Non-pigmented ciliary epithelial cell (primary cell): ENCODE data around the gene ROR2.
"Not testable (repeated sequence)": the region's sequence is repeated elsewhere in the genome, so short reads cannot be mapped to it uniquely, and the experiment has no call there.

Experiments used
- DNase-seq: peaks from one replicate; pipeline ENCODE4 v3.0.0-alpha.2; 2010; ENCODE audit warnings: low read depth

ROR2 gene

DNA sequence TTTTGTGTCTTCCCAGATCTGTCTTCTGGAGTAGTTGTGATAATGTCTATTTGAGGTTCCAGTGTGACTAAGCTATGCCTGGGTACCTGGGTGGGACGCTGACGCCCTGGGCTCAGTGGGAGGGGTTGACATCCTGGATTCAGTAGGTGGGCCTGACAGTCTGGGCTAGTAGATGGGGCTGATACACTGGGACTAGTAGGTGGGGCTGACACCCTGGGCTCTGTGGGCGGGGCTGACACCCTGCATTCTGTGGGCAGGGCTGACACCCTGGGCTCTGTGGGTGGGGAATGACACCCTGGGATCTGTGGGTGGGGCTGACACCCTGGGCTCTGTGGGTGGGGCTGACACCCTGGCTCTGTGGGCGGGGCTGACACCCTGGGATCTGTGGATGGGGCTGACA is 153.5 kb downstream of the ROR2 start:
- not testable (repeated sequence) for DNase-seq

DNA sequence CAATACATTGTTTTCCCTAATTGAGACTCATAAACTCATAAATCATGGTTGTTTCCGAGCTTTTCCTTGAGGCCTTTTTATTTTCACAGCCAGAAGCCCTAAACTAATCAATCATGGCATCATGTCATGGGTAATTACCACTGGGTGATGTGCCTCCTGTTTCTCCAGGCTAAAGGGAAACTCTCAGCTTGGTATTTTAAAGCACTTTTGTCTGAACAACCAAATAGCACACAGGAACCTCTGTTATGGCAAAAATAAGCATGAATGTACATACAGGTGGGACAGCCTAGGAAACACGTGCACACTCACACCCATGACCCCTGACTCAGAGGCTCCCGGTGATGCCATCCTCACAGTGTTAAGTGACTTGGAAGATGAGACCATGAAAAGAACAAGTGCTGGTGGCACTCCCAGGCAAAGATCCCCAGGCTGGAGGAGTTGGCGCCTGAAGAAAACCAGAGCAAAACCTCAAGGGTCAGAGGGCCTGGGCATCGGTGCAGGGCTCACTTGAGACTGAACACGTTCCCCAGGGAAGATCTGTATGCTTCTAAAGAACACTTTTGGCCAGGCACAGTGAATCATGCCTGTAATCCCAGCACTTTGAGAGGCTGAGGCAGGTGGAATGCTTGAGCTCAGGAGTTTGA is 154.3 kb downstream of the ROR2 start:
- no peak for DNase-seq

DNA sequence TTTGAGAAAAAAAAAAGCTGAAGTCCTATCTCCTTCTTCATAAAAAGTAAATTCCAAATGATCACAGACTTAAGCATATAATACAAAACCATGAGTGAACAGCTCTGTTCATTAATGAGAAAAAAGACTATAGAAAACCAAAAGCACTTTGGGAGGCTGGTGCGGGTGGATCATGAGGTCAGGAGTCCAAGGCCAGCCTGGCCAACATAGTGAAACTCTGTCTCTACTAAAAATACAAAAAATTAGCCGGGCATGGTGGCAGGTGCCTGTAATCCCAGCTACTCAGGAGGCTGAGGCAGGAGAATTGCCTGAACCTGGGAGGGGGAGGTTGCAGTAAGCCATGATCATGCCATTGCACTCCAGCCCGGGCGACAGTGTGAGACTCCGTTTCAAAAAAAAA is 156.7 kb downstream of the ROR2 start:
- not testable (repeated sequence) for DNase-seq

DNA sequence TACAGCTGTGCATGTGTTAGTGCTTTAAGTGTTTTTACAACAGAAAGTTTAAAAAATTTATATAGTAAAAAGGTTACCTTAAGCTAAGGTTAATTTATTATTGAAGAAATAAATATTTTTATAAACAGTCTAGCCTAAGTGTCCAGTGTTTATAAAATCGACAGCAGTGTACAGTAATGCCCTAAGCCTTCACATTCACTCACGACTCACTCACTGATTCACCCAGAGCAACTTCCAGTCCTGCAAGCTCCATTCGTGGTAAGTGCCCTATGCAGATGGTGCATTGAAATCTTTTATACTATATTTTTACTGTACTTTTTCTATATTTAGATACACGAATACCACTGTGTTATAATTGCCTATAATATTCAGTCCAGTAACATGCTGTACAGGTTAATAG is 159.1 kb downstream of the ROR2 start:
- DNase-seq, result no peak

DNA sequence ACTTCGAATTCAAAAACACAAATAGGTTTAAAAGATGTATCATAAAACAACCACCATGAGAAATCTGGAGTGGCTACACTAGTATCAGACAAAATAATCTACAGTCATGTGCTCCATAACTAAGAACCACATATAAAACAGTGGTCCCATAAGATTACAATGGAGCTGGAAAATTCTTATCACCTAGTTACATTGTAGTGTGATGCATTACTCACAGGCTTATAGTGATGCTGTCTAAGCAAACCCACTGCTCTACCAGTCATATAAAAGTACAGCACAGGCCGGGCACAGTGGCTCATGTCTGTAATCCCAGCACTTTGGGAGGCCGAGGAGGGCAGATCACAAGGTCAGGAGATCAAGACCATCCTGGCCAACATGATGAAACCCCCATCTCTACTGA is 160.1 kb downstream of the ROR2 start:
- no peak for DNase-seq

DNA sequence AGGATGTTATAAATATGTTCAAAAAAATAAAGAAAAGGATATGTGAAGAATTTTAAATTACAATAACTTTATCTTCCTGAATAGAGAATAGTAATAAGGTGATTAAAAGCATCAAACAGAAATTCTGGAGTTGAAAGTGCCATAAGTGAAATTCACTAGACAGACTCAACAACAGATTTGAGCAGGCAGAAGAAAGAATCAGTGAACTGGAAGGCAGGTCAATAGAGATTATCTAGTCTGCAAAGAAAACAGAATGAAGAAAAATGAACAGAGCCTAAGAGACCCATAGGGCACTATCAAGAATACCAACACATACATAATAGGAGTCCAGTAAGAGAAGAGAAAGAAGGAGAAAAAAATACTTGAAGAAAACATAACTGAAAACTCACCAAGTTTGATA is 162.1 kb downstream of the ROR2 start:
- DNase-seq, result no peak

DNA sequence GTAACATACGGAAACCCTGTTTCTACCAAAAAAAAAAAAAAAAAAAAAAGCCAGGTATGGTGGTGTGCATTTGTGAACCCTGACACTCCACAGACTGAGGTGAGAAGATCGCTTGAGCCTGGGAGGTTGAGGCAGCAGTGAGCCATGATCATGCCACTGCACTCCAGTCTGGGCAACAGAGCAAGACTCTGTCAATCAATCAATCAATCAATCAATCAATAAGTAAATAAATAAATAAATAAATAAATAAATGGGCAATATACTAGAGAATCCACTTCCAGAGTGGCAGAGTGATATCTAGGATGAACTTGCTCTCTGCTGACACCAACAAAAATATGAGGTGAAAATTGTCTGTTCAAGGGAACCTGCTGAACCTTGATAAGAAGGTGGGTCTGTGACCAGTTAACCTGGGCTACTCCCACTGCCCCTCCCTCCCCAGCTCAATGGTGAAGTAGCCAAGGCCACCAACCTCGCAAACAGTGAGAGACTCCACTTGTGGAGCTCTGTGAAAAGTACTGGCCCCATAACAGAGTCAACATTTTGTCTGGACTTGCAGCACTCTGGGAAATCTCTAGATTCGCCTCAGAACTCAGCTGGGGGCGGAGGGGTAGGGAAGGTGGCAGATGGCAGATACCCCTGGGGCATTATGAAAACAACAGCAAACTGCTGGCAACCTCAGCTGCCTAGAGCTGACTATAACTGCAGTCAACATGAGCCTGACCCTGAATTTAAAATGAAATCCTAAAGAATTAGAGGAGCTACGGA is 163.7 kb downstream of the ROR2 start:
- no peak for DNase-seq

DNA sequence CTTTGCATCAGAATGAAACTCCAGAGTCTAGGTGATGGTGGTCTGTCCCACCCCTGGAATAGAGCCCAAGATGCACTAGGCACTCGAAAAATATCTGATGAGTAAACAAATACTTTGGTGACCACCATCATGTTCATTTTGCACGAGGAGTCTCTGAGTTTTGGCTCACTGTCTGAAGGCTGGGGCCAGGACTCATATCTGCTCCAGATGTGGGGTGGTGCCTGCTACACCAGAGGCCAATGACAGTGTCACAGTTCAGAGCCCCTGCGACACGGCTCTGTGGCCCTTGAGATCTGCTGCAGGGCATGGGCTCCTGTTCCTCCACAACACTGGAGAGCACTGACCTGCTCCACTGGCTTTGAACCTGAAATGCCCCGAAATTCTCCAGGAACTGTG is 164.6 kb downstream of the ROR2 start:
- DNase-seq, result no peak

DNA sequence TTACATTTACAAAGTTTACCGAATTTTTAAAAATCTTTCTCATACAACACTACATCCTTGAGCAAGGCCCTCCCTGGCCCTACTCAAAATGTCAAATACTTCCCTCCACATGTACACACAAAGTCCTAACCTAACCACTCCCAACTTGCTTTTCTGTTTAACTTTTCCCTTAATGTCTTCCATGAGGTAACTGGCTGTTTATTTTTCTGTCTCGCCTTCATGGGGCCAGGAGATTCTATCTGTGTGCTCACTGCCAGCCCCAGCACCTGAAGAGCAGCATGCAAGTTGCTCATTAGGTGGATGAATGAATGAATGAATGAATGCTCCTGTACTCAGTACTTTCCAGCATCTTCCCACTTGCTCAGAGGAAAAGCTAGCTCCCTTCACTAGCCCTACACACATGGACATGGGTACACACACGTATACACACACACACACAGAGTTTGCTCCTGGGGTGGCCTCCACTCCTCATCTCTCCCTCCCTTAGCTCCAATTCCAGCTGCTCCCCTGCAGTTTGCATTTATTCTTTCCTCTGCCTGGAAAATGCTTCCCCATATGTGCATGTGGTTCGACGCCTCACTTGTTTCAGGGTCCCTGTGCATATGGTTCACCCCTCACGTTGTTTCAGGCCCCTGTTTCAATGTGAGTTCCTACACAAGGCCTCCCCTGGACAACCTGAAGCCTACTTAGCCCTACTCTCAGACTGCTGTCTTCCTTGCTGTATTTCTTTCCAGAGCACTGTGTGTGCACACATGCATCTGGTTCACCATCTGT is 165.2 kb downstream of the ROR2 start:
- no peak for DNase-seq

DNA sequence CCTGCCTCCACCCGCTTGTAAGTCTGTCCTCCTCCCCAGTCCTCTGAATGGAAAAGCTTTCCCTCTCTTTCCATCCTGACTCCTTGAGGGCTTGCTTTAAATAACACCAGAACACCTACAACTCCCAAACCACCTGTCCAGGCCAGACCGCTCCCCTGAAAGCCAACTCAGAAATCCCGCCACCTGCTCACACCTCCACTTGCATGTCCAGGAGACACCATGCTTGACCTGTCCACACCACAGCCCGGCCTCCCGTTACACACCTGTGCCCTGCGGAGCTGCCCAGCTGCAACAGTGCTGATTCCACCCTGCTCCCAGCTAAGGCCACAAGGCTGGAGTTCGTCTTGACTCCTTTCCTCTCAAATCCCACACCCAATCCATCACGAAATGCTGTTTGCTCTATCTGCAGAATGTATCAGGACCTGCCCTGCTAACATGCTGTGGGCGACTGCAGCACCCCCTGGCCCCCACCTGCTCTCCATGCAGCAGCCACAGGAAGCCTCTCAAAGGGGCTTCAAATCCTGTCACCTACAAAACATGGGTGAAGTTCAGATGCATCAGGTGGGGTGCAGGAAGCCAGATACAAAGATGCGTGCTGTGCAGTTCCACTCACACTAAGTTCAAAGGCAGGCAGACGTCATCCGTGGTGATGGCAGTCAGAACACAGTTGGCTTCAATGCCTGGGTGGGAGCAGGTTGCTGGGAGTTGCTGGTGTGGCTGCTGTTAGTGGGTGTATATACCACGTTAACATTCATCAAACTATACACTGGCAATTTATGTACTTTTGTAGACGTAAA is 166.0 kb downstream of the ROR2 start:
- no peak for DNase-seq

DNA sequence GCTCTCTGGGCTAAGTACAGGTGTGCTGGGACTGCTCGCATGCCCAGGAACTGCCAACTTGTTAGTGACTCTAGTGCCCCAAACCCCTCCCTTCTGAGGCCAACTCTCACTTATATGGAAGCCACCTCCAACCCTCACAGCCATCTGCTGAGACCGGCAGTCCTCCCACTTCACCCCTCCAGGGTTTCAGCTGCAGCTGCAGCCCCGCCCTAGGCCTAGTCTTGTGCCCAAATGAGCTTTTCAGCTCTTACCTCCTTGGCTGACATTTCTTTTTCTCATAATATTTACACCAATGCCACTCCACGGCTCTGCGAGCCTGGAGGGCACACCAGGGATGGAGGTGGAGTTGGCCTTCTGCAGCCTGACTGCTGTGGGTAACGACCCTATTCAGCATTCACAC is 166.6 kb downstream of the ROR2 start:
- DNase-seq, result no peak

DNA sequence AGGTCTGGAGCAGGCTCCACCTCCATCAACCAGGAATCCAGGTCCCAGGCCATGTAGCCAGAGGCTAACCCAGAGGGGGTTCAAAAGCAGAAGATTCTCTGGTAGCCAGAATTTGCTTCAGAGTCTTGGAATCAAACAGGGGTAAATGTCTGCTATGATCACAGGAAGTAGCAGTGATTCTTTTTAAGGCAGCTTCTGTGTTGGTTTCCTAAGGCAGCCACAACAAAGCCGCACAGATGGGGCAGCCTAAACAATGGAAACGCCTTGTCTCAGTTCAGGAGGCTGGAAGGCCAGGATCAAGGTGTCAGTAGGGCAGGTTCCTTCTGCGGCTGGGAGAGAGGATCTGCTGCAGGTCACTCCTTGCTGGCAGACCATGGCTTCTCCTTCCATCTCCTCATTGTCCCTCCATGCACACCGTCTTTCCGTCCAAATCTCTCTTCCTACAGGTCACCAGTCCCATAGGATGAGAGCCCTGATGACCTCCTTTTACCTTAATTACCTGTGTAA is 167.3 kb downstream of the ROR2 start:
- no peak for DNase-seq

DNA sequence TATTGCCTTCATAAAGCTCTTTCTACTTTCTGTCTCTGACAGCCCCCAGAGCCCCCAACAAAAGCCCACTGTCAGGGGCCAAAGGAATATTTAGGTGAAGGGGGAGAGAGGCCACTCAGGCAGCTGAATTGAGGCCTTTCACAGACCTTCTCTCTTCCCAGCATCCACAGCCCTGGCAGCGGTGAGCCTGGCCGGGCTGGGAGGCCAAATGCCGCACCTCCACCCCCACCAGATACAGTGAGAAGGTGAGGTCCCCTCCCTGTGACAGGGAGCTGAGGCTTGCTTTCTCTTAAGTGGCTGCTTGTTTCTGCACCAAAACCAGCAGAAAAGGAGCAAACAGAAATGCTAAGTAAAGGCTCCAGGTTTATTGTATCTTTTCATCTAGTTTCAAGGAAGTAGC is 168.1 kb downstream of the ROR2 start:
- DNase-seq, result no peak

DNA sequence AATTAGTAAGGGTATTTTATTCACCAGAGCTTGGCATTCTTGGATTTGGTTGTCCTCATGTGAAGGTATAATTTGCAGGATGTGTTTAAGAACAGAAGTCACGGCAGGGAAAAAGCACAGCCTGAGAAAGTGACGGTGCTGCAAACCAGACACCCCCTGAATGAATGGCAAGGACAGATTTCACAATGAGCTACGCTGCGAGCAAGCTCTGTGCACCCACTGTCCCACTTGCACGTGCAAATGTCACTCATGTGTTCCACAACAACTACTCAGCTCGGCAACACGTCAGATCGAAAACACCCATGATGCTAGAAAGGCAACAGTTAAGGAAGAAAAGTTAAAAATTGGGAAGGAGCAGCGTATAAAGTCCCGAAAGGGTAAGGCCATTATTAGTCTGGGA is 168.9 kb downstream of the ROR2 start:
- no peak for DNase-seq

DNA sequence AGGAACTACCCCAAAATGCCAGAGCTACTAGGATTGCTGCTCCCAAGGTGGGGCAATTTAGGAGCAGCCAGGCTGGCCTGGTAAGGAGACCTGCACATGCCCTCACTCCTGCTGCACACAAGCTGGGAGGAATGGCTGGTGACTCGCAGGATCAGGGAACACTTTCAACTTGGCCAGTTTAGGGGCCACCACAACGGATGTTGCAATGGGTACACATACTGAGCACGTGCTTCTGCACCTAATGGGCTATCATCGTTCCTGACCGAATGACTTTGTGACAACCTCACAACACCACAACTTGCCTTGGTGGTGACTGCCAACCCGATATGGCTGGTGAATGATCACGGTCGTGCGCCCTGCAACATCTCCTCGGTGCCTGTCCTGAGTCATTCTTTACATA is 172.0 kb downstream of the ROR2 start:
- no peak for DNase-seq

DNA sequence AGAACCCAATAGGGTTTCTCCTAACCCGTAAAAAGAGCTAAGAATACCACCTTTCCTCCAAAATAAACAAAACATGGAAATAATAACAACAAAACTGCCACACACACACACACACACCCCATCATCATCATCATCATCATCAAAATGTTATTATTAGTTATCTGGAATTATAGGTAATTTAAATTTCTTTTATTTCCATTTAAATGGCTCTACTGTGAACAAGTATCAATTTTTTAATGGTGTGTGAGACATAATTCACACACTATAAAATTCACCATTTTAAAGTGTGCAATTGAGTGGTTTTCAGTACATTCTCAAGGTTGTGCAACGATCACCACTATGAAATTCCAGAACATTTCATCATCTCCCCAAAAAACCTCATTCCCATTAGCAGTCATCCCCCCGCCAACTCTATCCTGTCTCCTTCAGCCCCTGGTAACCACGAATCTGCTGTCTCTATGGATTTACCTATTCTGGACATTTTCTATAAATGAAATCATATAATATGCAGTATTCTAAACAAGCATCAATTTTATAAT is 172.7 kb downstream of the ROR2 start:
- peak; percentile 40 for DNase-seq

DNA sequence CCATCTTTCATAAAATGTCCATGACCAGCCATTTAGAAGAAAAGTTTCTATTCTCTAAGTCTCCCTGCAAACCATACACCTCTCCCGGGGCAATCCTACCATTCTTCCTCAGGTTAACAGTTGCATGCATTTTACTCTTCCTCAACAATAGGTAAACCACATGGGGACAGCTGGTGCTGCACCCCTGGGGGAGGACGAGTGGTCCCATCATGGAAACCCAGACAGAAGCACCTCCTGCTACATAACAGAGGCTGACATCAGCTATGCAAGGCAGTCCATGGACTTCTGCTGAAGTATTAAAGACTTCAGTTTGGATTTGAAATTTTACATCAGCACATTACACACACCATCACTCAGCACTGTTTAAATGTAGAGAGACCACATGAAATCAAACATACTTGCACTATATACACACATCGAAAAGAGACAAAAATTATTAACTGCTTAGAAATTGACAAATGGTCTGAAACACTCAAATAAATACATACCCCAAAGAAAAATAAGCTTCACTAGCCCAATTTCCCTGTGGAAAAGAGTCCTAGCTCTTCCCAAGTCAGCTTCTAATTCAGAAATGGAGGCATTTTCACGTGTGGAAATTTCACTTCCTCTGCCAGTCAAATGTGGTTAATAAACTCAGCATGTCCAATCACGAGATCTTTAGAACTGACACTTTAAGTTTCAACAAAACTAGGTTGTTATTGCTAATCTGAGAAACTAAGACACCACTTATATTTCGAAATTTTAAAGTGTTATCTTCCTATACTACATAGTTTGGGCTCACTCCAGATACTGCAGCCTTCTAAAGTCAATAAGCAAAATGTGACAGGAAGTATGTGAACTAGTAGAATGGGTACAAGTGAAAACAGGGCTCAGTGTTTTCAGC is 173.4 kb downstream of the ROR2 start:
- no peak for DNase-seq

DNA sequence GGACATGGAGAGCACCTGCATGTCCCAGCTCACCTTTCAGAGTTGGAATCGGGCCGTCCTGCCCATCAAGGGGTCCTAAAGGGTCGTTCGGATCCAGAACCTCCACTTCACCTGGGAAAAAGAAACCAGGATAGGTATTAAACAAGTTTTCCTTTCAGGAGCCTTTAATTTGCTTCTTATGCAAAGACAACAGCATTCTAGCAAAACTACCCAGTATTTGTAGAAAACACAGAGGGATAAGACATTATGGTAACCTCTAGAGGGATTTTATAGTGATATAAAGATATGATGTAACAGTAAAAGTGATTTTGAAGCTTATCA is 174.4 kb downstream of the ROR2 start:
- DNase-seq, result no peak

DNA sequence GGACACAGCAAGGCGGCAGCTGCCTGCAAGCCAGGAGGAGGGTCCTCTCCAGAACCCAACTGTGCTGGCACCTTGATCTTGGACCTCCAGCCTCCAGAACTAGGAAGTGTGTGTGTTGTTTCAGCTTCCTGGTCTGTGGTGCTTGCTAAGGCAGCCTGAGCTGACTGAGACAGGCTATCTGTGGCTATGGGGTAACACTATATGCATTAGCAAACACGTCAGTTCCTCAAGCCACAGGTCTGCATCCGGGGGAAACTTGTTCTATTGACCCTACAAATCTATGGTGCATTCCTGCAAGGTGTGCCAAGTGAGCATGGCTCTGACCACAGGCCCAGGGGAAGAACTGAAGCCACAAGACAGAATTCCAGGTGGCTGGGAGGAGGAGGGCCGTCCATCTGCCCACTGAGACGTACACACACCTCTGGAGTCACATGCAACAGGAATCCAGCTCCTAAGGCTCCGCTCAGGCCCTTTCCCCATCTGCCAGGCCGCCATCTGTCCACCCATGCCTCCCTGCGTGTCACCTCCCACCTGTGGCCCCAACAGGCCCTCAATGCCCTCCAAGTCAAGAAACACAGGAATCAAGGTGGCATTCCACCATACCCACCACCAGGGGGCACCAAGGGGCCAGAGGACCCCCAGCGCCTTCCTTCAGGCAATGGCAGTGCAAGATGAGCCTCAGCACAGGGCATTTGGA is 174.9 kb downstream of the ROR2 start:
- DNase-seq, result no peak

DNA sequence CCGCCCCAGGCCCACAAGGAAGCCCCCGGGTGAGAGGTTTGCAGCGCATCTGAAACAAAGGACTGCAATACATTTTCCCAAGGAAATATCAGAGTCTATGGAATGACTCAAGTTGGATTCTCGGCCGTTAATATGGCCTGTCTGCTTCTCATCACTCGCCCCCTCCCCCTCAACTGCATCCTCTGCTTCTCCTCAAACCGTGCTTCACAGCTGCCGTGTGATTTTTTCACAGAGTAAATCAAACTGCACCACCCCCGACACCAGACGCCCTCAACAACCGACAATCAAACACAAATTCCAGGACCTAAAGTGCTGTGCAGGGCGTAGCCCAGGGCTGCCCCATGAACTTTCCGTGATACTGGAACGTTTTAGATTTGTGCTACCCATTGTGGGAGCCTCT is 176.9 kb downstream of the ROR2 start:
- DNase-seq, result no peak
